CD4-positive, alpha-beta T cell treated with Interleukin-15 for 4 hours (primary cell): ENCODE measurements around the gene RABL6.

Experiments
- DNase-seq: peaks from one replicate; pipeline ENCODE4 v3.0.0-alpha.2; 2020; ENCODE audit warnings: low spot score

Gene RABL6

DNA sequence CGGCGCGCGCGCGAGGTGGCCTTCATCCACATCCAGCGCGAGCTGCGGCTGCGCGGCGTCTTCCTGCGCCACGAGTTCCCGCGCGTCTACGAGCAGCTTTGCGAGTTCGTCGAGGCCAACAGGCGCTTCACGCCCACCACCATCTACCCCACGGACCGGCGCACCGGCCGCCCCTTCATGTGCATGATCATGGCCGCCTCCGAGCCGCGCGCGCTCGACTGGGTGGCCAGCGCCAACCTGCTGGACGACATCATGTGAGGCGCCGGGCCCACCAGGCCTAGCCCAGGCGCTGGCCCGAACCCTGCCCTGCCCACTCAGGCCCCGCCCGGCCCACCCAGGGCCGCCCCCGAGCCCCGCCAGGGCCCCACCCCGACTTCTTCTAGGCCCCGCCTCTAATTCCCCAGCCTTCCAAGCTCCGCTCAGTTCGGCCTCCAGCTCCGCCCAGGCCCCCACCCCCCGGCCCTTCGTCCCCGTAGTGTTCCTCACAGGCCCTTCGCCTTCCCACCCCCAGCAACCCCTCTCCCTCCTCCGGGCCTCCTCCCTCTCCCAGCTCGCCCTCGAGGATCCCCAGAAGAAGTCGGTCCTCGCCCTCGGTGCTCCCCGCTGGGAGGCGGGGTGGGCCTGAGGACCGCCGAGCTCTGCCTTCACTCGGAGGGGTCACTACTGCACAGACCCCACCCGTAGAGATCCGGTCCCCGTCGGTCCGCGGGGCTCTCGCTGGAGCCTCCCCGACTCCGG lies 39.5 kb downstream of the RABL6 start:
- no peak for DNase-seq

DNA sequence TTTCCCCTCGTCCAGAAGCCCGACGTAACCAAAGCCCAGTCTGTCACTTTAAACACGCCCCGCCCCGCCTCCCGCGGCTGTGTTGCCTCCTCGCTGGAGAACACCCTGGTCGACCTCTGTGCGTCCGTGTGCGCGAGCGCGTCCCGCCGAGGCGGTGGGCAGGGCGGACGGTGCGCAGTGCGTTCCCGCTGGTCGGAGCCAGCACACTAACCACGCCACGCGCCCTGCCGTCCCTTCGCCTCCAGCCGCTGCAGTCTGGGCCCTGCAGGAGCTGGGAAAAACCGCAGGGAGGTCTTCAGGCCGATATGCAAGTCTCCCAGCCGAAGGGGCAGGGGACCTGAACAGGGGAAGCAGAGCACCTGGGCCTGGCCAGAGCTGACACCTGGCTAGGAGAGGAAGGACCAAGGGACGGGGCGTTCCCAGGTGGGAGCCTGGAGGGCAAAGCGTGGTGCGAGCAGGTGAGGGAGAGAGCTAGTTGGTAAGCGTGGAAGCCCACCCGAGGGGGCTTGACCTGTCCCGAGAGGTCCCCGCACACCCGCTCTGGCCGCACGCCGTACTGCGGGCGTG lies 40.2 kb downstream of the RABL6 start:
- DNase-seq: peak; percentile 73

DNA sequence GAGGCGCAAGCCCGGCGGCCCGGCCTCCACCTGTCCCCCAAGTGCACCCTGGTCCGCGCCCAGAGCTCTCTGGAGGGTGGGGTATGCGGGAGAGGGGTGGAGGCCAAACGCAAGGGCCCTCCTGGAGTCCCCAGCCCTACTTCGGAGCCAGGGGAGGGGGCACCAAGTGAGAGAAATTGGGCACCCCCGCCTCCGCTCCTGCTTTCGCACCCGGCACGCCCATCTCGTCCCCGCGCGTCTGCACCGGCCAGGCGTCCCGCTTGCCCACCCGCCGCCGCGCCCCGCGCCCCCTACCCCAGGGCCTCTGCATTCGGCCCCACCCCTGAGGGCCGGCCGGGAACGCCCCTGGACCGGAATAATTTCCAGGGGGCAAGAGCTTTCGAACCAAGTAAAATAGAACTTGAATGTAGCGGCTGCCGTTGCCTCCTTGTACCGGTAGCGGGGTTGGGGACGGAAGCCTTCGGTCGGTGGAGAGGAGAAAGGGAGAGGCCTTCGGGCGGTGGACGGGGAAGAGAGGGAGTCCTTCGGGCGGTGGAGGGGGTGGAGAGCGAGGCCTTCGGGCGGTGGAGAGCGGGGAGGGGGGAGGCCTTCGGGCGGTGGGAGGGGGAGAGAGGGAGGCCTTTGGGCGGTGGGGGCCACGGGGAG lies 40.8 kb downstream of the RABL6 start:
- peak; percentile 30 for DNase-seq

DNA sequence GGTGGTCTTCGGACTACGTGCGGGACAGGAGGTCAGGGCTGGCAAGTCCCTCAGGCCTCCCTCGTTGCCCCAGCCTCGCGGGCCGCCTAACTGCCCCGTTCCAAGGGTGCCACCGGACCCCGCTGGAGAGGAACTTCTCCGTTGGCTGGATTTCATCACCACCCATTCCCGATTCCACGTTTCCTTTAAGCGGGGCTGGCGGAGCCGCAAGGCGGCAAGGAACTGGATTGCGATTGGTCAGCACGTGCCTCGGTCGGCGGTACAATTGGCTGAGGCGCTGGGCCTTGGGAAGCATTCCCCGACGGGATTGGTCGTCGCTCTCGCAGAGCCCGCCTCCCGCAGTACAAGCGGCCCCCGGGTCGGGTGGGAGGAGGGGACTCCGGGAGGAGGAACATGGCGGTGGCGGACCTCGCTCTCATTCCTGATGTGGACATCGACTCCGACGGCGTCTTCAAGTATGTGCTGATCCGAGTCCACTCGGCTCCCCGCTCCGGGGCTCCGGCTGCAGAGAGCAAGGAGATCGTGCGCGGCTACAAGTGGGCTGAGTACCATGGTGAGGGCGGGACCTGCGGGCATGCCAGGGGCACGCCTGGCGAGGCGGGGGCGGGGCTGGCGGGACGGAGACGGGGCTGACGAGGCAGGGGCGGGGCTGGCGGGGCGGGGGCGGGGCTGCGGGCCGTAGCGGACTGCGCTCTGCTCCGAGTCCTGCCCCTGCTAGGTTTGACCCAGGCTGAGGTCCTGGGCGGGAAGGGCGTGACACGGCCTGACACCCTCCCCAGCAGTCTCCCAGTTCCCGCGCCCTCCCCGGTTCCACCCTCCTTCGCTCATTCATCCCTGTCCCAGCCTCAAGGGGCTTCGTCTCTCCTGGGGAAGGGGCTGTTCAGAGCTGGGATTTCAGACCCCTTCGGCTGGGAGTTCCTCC lies 41.6 kb downstream of the RABL6 start, which contains the start of gene PHPT1:
TSS of gene PHPT1 (plus strand) at position 372 of the 922 bp plus-strand sequence. CDS start at position 394, 22 bp downstream.
- DNase-seq: peak; percentile 98

DNA sequence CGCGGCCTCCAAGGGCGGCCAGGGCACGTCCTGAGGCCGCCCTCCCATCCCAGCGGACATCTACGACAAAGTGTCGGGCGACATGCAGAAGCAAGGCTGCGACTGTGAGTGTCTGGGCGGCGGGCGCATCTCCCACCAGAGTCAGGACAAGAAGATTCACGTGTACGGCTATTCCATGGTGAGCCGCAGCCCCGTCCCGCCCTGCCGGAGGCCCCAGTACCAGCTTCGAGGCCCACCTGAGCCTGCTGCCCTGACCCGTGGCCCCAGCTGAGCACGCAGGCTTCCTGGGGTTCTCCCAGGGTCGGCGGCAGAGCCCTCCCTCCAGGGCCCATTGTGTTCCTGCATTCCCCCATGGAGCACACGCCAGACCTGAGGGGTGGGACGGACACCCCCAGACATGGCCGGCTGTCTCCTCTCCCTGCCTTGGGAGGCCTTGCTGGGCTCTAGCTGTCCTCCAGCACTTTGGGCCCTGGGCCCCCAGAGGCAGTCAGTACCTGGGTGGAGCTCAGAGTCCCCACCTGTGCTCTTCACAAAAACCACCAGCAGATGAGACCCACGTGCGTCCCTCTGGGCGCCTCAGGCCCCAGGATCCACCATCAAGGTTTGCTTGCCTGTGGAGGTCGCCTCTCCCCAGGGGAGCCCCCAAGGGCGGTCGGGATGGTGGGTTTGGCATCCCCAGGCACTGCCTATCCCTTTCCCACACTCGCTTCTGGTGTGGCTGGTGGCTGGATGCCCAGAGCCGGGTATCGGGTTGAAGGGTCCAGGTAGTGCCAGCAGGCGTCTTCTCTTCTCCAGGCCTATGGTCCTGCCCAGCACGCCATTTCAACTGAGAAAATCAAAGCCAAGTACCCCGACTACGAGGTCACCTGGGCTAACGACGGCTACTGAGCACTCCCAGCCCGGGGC lies 42.5 kb downstream of the RABL6 start:
- DNase-seq: no peak

DNA sequence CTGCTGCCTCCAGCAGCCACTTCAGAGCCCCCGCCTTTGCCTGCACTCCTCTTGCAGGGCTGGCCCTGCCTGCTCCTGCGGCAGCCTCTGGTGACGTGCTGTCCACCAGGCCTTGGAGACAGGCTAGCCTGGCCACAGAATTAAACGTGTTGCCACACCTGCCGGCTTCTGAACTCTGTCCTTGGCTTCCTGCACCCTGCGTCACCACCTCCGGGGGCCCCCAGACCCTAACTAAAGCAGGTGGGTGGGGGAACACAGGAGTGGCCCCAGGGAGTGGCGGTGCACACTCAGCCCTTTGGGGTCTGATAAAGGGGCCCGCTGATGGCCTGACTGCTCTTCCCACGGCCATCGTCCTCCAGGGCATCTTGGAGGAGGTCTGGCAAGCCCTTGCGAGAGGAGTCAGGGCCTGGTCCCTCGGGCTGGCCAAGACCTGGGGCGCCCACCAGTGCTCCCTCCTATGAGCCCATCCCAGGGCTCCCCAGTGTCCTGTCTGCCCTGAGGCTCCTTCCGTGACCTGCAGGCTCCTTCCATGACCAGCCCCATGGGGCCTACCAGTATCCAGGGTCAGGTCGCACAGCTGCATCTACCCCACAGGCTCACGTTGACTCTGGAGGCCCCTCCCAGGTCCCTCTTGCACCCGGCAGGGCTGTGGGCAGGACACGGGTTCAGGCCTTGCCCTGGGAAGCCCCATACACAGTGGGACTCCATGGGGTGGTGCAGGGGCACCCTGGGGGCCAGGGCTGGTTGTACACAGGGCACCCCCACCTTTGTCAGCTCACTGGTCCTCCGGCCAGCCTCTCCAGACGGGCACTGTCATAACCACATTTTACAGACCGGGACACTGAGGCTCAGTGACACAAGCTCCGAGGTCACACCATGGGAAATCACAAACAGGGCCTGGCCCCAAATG lies 43.4 kb downstream of the RABL6 start:
- DNase-seq: no peak

DNA sequence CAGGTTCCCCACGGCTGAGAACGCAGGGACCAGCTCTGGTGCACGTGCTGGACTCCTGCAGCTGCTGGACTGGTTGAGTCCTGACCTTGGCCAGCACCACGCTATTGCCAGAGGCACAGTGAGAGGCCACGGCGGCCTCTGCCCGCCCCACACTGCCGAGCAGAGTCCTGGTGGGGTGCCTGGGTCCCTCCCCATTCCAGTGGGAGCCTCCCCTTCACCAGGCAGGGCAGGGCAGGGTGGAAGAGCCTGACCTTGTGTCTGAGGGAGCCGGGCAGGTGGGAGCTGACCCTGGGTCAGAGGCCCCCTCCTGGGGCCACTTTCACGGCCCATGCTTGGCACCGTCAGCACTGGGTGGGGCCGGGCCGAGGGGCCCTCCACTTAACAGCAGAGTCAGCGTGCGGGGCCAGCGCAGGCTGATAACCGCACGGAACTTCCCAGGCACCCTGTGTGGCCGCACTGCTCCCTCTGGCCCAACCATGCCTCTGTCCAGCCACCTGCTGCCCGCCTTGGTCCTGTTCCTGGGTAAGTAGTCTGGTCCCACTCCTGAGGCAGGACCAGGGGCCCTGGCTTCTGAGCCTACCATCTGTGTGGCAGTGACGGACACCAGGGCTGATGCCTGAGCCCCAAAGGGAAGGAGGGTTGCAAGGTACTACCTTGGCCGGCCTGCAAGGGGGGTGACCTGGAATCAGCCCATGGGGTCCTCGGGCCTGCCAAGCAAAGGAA lies 44.4 kb downstream of the RABL6 start, which contains the start of gene MAMDC4:
TSS of gene MAMDC4 (plus strand) at position 406 of the 723 bp plus-strand sequence. CDS start at position 477, 71 bp downstream.
- DNase-seq: no peak

DNA sequence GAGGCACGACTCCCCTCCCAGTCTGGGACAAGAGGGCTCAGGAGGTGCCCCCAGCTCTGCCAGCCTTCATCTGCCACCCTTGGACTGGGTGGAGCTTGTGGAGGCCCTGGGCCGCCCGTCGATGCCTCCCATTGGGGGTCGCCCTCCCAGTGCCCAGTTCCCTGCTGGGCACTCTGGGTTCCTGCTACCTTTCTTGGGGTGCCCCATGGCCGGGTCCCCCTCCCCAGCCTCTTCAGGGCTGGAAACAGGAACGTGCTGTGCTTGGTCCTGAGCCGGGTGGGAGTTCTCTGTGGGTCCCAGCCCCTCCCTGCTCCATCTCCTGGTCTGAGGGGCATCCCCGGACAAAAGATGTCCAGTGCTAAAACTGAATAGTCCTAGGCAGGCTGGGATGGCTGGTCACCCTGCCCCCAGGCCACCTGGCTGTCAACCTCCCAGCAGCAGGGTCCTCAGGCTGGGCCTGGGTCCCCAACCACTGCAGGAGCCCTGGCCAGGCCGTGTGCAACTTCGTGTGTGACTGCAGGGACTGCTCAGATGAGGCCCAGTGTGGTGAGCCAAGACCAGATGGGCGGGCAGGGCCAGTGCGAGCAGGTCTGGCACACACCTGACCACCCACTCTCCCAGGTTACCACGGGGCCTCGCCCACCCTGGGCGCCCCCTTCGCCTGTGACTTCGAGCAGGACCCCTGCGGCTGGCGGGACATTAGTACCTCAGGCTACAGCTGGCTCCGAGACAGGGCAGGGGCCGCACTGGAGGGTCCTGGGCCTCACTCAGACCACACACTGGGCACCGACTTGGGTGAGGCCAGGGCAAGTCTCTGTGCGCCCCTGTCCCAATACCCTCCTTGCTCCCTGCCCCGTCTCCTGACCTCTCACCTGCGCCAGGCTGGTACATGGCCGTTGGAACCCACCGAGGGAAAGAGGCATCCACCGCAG lies 45.2 kb downstream of the RABL6 start:
- no peak for DNase-seq

DNA sequence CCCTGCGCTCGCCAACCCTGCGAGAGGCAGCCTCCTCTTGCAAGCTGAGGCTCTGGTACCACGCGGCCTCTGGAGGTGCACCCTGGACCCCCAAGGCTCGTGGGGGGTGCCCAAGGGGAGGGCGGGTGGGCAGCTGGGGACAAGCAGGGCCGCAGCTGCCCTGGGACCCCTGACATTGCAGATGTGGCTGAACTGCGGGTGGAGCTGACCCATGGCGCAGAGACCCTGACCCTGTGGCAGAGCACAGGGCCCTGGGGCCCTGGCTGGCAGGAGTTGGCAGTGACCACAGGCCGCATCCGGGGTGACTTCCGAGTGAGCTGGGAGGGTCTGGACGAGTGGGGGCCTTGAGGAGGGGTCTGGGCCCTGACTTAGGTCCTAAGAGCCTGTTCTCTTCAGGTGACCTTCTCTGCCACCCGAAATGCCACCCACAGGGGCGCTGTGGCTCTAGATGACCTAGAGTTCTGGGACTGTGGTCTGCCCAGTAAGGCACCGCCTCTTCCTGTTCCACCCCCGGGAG lies 45.9 kb downstream of the RABL6 start:
- DNase-seq: no peak

DNA sequence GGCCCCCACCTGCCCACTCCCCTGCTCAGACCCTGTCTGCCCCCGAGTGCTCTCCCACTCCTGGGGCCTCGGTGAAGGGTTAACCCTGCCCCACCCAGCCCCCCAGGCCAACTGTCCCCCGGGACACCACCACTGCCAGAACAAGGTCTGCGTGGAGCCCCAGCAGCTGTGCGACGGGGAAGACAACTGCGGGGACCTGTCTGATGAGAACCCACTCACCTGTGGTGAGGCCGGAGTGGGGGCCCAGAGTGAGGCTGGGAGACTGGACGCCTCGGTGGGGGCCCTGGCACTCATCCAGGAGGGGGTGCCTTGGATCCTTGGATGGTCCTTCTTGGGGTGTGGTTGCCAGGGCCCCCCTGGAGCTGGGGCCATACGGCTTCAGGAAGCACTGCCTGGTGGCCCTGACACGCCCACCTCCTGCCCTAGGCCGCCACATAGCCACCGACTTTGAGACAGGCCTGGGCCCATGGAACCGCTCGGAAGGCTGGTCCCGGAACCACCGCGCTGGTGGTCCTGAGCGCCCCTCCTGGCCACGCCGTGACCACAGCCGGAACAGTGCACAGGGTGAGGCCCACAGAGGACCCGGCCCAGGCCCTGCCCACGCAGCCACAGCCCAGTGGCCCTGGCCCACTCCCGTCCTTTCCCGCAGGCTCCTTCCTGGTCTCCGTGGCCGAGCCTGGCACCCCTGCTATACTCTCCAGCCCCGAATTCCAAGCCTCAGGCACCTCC lies 46.5 kb downstream of the RABL6 start:
- no peak for DNase-seq

DNA sequence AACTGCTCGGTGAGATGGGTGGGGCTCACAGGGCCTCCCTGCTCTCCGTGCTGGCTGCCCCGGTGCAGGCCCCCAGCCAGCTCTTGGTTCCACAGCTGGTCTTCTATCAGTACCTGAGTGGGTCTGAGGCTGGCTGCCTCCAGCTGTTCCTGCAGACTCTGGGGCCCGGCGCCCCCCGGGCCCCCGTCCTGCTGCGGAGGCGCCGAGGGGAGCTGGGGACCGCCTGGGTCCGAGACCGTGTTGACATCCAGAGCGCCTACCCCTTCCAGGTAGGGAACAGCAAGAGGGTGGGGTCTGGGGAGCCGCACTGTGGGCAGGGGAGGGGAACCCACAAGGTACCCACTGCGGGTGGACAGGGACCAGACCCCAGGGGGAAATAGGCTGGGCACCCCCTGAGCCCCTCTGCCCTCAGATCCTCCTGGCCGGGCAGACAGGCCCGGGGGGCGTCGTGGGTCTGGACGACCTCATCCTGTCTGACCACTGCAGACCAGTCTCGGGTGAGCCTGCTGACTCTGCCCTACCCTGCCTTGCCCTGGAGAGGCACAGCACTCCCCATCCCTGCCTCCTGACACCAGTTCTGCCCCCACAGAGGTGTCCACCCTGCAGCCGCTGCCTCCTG lies 47.2 kb downstream of the RABL6 start:
- DNase-seq: no peak

DNA sequence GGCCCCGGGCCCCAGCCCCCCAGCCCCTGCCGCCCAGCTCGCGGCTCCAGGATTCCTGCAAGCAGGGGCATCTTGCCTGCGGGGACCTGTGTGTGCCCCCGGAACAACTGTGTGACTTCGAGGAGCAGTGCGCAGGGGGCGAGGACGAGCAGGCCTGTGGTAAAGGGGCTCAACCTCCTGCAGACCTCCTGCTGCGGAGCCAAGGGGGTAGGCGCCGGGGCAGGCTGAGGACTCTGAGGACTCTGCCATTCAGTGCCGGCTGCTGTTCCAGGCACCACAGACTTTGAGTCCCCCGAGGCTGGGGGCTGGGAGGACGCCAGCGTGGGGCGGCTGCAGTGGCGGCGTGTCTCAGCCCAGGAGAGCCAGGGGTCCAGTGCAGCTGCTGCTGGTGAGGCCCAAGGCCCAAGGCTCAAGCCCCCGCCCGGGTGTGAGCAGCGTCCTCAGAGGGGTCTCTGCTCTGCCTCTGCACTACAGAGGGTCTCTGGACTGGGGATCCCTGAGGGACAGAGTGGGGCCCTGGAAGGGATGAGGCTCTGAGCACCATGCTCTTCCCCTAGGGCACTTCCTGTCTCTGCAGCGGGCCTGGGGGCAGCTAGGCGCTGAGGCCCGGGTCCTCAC lies 47.8 kb downstream of the RABL6 start:
- DNase-seq: no peak

DNA sequence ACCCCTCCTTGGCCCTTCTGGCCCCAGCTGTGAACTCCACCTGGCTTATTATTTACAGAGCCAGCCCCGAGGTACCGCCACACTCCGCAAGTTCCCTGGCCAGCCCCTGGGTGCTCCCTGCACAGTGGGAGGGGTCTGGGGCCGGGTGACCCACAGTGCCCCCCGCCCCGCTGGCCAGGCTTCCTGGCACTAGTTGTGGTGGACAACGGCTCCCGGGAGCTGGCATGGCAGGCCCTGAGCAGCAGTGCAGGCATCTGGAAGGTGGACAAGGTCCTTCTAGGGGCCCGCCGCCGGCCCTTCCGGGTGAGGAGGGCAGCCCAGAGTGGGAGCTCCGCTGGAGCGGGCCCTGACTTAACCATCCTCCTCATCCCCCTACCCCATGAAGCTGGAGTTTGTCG lies 48.3 kb downstream of the RABL6 start:
- DNase-seq: no peak

DNA sequence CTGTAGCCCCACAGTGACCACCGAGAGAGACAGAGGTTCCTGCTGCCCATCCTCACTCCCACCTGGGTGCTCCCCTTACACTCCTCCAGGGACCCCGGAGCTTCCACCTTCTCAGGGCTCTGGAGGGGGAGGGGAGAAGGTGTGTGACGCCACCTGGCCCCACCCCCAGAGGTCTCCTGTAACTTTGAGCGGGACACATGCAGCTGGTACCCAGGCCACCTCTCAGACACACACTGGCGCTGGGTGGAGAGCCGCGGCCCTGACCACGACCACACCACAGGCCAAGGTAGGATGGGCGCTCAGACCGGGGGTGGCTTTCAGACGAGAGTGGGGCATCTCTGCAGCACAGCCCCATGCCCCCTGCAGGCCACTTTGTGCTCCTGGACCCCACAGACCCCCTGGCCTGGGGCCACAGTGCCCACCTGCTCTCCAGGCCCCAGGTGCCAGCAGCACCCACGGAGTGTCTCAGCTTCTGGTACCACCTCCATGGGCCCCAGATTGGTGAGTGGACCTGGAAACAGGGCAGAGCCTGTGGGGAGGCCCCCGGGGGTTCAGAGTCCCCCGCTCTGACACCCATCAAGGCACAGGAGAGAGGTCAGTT lies 48.9 kb downstream of the RABL6 start:
- DNase-seq: no peak

DNA sequence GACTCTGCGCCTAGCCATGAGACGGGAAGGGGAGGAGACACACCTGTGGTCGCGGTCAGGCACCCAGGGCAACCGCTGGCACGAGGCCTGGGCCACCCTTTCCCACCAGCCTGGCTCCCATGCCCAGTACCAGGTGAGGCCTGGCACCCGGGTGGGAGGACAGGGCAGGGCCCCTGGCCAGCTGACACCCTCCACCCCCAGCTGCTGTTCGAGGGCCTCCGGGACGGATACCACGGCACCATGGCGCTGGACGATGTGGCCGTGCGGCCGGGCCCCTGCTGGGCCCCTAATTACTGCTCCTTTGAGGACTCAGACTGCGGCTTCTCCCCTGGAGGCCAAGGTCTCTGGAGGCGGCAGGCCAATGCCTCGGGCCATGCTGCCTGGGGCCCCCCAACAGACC lies 49.4 kb downstream of the RABL6 start:
- no peak for DNase-seq
